Esophagus squamous epithelium (tissue), 4 donors: ENCODE measurements around the gene CSHL1.

Source experiments
- CTCF ChIP-seq, 6 experiments: fragments of 450-650 bp in 4 of 6; fragments of 200-600 bp in 2 of 6; sonication (generic) in 2 of 6; IDR thresholded peaks; one replicate each; pipeline ENCODE4 v1.5.1; 2016 to 2019; ENCODE audit warnings: antibody characterized with exemption in 6 of 6, mild to moderate bottlenecking in 4 of 6, moderate library complexity in 4 of 6
- POLR2A ChIP-seq, 4 donors: fragments of 450-650 bp; IDR thresholded peaks; one replicate each; pipeline ENCODE4 v1.6.1; 2017; ENCODE audit warnings: antibody characterized with exemption in 4 of 4, mild to moderate bottlenecking in 4 of 4, moderate library complexity in 3 of 4

- TF ChIP-seq POLR2A (IDR thresholded peaks at IDR 0.05) (no peak), CTCF (IDR thresholded peaks at IDR 0.05) (no peak)
Observed at GRCh38 chr17:63939884-63940283, 28.8 kb upstream of the CSHL1 start.
